HG02610 (cell line): ENCODE data around the gene RSPH10B2.
A peak's percentile ranks its signal among the peaks of the same experiment; 100 is the strongest.
"Not testable (repeated sequence)": the region's sequence is repeated elsewhere in the genome, so short reads cannot be mapped to it uniquely, and the experiment has no call there.

ENCODE experiments used
- ATAC-seq: cut with Tn5 transposase; IDR thresholded peaks from one replicate; pipeline ENCODE4 v1.9.1; 2021; ENCODE audit warnings: mild to moderate bottlenecking, moderate library complexity; ENCODE audit not compliant: unreplicated experiment

The RSPH10B2 gene

GRCh38 chr7:6781581-6781980 lies 27.7 kb downstream of the RSPH10B2 start:
- ATAC-seq: not testable (repeated sequence)

DNA sequence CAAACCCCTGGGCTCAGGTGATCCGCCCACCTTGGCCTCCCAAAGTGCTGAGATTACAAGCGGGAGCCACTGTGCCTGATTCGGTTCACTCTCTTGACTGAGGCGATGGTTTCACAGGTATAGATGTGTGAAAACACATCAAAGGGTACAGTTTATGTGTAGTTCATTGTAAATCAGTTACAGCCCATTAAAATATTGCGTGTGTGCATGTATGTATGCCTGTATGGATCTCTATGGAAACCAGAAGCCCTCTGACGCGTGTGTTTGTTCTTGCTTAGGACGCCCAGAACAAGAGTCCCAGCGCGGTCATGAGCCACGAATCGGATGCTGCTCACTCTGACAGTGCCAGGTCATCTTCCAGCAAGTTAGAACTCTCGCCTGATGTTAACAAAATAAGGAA lies 35.5 kb downstream of the RSPH10B2 start:
- ATAC-seq: not testable (repeated sequence)

- not testable (repeated sequence) for ATAC-seq
Observed at GRCh38 chr7:6792113-6792872, 38.4 kb downstream of the RSPH10B2 start.

GRCh38 chr7:6794276-6794675 lies 40.4 kb downstream of the RSPH10B2 start:
- not testable (repeated sequence) for ATAC-seq

DNA sequence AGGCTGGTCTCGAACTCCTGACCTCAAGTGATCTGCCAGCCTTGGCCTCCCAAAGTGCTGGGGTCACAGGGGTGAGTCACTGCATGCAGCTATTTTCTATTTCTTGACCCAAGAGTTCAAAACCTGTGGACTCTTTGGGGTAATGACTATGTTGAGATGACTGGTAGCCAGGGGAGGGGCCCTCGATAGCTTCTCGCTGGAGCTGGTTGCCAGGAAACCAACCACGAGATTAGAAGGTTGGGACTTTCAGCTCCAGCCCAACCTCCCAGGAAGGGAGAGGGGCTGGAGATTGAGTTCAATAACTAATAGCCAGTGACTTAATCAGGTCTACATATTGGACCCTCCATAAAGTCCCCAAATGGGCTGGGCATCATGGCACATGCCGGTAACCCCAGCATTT lies 43.3 kb downstream of the RSPH10B2 start:
- not testable (repeated sequence) for ATAC-seq

DNA sequence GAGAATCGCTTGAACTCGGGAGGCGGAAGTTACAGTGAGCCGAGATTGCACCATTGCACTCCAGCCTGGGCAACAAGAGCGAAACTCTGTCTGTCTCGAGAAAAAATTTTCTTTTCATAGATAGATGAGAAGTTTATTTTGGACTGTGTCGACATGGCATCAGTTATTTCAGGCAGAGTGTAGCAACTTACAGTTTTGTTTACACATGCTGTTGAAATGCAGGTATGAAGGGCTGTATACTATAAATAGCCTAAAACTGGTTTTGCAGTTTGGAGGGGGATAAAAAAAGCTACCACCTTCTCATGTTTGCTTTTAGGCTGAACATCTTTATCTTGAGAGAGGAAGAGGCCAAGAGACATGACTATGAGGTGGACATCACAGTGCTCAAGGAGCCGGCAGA lies 44.1 kb downstream of the RSPH10B2 start:
- not testable (repeated sequence) for ATAC-seq

GRCh38 chr7:6799887-6800286 lies 46.0 kb downstream of the RSPH10B2 start:
- not testable (repeated sequence) for ATAC-seq

- ATAC-seq: not testable (repeated sequence)
Observed at GRCh38 chr7:6800331-6800730, 46.4 kb downstream of the RSPH10B2 start.

DNA sequence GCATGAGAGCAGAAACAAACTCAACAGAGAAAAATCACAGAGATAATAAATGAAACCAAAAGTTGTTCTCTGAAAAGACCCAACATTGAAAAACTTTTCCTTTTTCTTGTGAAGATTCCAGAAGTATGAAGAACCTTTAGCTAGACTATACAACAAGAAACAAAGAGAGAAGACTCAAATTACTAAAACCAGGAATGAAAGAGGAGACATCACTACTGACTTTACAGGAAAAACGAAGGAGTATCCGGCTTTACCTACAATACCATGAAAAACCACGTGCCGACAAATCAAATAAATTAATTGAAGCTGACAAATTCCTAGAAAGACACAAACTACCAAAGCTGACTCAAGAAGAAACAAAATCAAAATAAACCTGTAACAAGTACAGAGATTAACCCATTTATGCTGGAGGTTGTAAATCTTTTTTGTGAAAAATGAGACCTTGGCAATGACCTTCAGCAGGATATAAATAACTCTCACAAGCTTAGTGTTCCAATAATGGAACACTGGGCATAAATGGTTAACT lies 53.6 kb downstream of the RSPH10B2 start:
- not testable (repeated sequence) for ATAC-seq

- not testable (repeated sequence) for ATAC-seq
Observed at GRCh38 chr7:6807959-6808358, 54.1 kb downstream of the RSPH10B2 start.

GRCh38 chr7:6813011-6813410 lies 59.1 kb downstream of the RSPH10B2 start:
- ATAC-seq: not testable (repeated sequence)

GRCh38 chr7:6815470-6815869 lies 61.6 kb downstream of the RSPH10B2 start:
- not testable (repeated sequence) for ATAC-seq

DNA sequence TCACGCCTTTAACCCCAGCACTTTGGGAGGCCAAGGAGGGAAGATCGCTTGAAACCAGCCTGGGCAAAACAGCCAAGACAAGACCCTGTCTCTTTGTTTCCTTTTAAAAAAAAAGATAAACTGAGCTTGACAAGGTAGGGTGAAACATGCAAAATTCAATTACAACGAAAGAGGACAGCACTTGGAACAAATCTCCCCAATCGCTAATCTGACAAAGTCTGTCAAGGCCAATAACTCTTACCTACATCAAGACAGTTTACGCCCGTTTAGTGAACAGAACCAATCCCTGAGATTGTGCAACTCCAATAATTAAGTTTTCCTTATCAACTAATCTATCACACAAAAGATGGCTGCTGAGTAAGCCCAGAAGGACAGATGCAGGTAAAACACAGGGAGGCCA lies 67.7 kb downstream of the RSPH10B2 start:
- ATAC-seq: not testable (repeated sequence)

GRCh38 chr7:6825236-6826125 lies 71.6 kb downstream of the RSPH10B2 start:
- peak; percentile 46 for ATAC-seq

DNA sequence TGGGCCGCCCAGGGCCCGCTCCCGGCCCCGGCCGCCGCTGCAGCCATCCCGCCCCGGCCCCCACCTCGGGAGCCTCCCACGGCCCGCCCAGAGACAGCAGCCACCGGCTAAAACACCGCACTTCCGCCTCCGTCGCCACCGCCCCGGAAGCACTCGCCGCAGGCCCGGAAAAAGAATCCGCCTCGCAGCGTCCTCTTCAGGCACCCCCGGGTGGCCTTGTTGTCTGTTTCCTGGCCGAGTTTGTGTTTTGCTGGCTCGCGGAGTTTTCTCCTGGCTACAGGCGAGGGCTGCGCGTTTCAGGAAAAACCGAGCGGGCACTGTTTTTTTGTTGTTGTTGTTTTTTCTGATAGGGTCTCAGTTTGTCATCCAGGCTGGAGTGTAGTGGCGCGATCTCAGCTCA lies 72.2 kb downstream of the RSPH10B2 start, which contains the start of gene CCZ1B:
CCZ1B (minus strand) TSS at position 125 of the 400 bp plus-strand sequence; CDS start at position 47, 78 bp downstream.
- peak; percentile 99 for ATAC-seq

- ATAC-seq: not testable (repeated sequence)
Observed at GRCh38 chr7:6827180-6827579, 73.3 kb downstream of the RSPH10B2 start.

- not testable (repeated sequence) for ATAC-seq
Observed at GRCh38 chr7:6829616-6830015, 75.7 kb downstream of the RSPH10B2 start.

- not testable (repeated sequence) for ATAC-seq
Observed at GRCh38 chr7:6830026-6830425, 76.1 kb downstream of the RSPH10B2 start.

- ATAC-seq: no peak
Observed at GRCh38 chr7:6831018-6831725, 77.3 kb downstream of the RSPH10B2 start.

- no peak for ATAC-seq
Observed at GRCh38 chr7:6833636-6834035, 79.7 kb downstream of the RSPH10B2 start.

- not testable (repeated sequence) for ATAC-seq
Observed at GRCh38 chr7:6835521-6835920, 81.6 kb downstream of the RSPH10B2 start.
